Nephron (organoid): ENCODE results near the gene CHMP1A.
A peak's percentile ranks its signal among the peaks of the same experiment; 100 is the strongest.

Experiments
- H3K27ac Mint-ChIP-seq, 3 experiments: 2 replicates each; pipeline ENCODE4 v1.8.0; 2020; ENCODE audit warnings: mixed read lengths in 3 of 3, mild to moderate bottlenecking in 2 of 3, moderate library complexity in 1 of 3
- H3K27me3 Mint-ChIP-seq: 2 replicates; pipeline ENCODE4 v1.8.0; 2021; ENCODE audit warnings: low read depth, mild to moderate bottlenecking, moderate library complexity, mixed read lengths
- H3K36me3 Mint-ChIP-seq: 2 replicates; pipeline ENCODE4 v1.8.0; 2020; ENCODE audit warnings: low read depth, mixed read lengths
- H3K4me1 Mint-ChIP-seq: 2 replicates; pipeline ENCODE4 v1.8.0; 2020; ENCODE audit warnings: mixed read lengths
- H3K4me3 Mint-ChIP-seq, 3 experiments: 2 replicates each; pipeline ENCODE4 v1.8.0; 2020; ENCODE audit warnings: mild to moderate bottlenecking in 3 of 3, mixed read lengths in 3 of 3, moderate library complexity in 2 of 3
- H3K9me3 Mint-ChIP-seq: 2 replicates; pipeline ENCODE4 v1.8.0; 2020; ENCODE audit warnings: mixed read lengths
- TF ChIP-seq, protein P1 (sequence below), 3 experiments: fragments of 200-600 bp; sonication (generic); IDR thresholded peaks; one replicate each; pipeline ENCODE4 v1.5.0; 2021; ENCODE audit warnings: antibody characterized with exemption in 3 of 3; ENCODE audit not compliant: unreplicated experiment in 3 of 3

The CHMP1A gene

DNA sequence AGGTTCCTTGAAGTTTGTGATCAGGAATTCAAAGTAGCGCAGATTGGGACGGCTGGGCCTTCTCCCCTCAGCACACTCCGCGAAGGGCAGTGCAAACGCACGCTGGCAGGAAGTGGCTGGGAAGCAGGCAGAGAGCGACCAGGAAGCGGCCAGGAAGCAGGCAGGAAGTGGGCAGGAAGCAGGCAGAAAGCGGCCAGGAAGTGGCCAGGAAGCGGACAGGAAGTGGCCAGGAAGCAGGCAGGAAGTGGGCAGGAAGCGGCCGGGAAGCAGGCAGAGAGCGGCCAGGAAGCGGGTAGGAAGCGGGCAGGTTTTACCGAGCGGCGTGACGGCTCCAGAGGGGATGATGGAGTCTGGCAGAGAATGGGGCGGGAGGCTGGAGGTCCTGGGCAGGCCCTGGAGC, 40.9 kb downstream of the CHMP1A start:
- no peaks in the 10 kb centered on the region for H3K36me3 Mint-ChIP-seq

DNA sequence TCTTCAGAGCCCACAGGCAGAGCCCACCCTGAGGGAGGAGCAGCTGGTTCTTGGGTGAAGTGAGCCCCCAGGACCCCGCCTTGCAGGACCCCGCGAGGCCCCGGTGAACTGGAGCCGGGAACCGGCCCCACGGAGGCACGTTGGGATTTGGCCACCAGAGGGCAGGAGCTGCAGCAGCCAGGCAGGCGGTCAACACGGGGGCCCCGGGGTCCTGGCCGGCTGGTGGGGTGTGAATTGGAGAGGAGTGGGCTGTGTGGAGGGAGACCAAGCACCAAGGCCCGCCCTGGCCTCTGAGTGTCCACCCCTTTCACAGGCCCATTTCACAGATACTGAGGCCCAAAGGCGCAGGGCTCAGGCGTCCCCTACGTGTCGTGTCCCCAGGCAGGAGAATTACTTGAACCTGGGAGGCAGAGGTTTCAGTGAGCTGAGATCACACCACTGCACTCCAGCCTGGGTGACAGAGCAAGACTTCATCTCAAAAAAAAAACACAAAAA, 41.9 kb downstream of the CHMP1A start:
- TF ChIP-seq, protein P1, sequence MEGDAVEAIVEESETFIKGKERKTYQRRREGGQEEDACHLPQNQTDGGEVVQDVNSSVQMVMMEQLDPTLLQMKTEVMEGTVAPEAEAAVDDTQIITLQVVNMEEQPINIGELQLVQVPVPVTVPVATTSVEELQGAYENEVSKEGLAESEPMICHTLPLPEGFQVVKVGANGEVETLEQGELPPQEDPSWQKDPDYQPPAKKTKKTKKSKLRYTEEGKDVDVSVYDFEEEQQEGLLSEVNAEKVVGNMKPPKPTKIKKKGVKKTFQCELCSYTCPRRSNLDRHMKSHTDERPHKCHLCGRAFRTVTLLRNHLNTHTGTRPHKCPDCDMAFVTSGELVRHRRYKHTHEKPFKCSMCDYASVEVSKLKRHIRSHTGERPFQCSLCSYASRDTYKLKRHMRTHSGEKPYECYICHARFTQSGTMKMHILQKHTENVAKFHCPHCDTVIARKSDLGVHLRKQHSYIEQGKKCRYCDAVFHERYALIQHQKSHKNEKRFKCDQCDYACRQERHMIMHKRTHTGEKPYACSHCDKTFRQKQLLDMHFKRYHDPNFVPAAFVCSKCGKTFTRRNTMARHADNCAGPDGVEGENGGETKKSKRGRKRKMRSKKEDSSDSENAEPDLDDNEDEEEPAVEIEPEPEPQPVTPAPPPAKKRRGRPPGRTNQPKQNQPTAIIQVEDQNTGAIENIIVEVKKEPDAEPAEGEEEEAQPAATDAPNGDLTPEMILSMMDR (IDR thresholded peaks at IDR 0.05; ENCODE audit: unreplicated experiment in 3 of 3) = peak; percentile 68 to 74 (median 70)
- peaks cover 23% of the 10 kb centered on the region for H3K4me1 Mint-ChIP-seq

More for the DNA sequence above, 40.9 kb downstream of the CHMP1A start:
- peak overlapping the region in 1 of 3 experiments; percentile 31 for H3K4me3 Mint-ChIP-seq
- H3K27me3 Mint-ChIP-seq = peaks cover 10% of the 10 kb centered on the region
- no peaks in the 10 kb centered on the region for H3K9me3 Mint-ChIP-seq
- TF ChIP-seq, protein P1 (IDR thresholded peaks at IDR 0.05; ENCODE audit: unreplicated experiment in 3 of 3) = no peak
- peaks cover 23% of the 10 kb centered on the region for H3K4me1 Mint-ChIP-seq
- peak overlapping the region; percentile 12 to 66 (median 22) for H3K27ac Mint-ChIP-seq

DNA sequence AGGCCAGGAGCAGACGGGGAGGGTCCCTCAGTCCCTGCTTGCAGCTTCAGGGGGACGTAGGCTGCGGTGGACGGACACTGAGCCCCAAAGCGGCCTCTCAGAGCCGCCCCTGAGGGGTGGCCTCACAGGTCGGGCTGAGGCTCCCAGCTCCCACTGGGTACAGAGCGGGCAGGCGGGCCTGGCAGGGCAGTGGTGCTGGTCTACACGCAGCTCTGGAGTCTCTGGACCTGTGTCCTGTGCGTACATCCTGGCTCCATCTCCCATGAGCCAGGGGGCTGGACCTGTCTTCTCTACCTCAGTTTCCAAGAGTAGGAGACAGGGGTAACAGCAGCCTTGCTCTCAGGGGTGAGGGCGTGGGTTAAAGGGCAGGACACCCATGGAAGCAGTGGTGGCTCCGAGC, 42.3 kb downstream of the CHMP1A start:
- peaks cover 6% of the 10 kb centered on the region for H3K27me3 Mint-ChIP-seq
- no peak overlapping the region for H3K4me3 Mint-ChIP-seq
- H3K27ac Mint-ChIP-seq = no peak overlapping the region
- no peaks in the 10 kb centered on the region for H3K9me3 Mint-ChIP-seq
- peaks cover 19% of the 10 kb centered on the region for H3K4me1 Mint-ChIP-seq
- no peaks in the 10 kb centered on the region for H3K36me3 Mint-ChIP-seq
- TF ChIP-seq, protein P1 (IDR thresholded peaks at IDR 0.05; ENCODE audit: unreplicated experiment in 3 of 3) = no peak

More for the DNA sequence above, 41.9 kb downstream of the CHMP1A start:
- Mint-ChIP-seq H3K27me3 (peaks cover 11% of the 10 kb centered on the region), H3K36me3 (no peaks in the 10 kb centered on the region), H3K4me3 (no peak overlapping the region), H3K9me3 (no peaks in the 10 kb centered on the region), H3K27ac (no peak overlapping the region)

DNA sequence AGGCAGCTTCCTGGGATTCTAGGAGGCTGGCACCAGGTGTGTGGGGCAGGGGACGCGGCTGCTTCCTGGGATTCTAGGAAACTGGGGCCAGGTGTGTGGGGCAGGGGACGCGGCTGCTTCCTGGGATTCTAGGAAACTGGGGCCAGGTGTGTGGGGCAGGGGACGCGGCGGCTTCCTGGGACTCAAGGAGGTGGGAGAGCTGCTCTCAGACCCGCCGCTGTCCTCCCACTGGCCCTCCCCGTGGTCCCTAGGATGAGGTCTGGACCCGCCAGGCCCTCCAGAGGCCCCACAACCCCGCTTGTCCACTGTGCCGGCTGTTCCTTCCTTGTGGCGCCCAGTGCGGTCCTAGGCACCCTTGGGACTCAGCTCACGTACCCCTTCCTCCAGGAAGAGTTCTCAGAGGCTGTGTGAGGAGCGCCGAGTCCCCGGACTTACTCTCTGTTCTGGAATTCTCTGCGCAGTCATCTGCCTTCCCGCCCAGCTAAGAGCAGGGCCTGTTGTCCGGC, 43.5 kb downstream of the CHMP1A start:
- Mint-ChIP-seq H3K4me3 (no peak overlapping the region), H3K4me1 (peaks cover 15% of the 10 kb centered on the region), H3K27ac (no peak overlapping the region), H3K9me3 (no peaks in the 10 kb centered on the region), H3K36me3 (no peaks in the 10 kb centered on the region), H3K27me3 (peaks cover 6% of the 10 kb centered on the region)
- TF ChIP-seq, protein P1 (IDR thresholded peaks at IDR 0.05; ENCODE audit: unreplicated experiment in 3 of 3) = no peak

DNA sequence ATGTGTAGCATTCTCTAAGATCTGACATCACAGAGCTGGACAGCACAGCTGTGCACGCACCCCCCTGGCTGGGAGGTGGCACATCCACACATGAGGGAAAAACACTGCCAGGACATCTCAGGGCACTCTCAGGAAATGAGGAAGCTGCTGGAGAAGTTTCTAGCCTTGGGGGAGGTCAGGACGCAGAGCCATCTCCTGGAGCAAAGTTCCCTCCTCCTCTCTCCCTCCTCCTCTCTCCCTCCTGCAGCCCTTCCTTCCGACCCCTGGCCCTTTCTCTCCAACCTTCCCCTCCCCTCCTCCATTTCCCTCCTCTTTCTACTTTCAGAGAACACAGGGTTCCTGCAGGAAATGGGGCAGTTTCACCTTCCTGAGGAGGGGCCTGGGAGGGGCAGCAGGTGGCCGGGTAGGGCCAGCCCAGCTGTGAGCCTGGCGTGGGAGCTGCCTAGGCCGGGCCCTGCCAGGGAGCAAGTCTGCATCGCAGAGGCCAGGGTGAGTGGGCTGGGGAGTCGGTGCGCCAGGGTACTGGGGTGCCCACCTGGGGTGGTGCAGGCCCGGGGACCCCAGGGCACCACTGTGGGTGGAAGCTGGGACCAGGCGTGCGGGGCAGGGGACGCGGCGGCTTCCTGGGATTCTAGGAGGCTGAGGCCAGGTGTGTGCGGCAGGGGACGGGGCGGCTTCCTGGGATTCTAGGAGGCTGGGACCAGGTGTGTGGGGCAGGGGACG, 44.1 kb downstream of the CHMP1A start, which contains the start of gene DPEP1:
Gene DPEP1, plus strand, starts transcription at position 412 of the 723 bp plus-strand sequence. CDS start 16,769 bp downstream, outside the sequence.
- Mint-ChIP-seq H3K27me3 (peaks cover 6% of the 10 kb centered on the region), H3K36me3 (no peaks in the 10 kb centered on the region), H3K4me1 (peaks cover 15% of the 10 kb centered on the region), H3K9me3 (no peaks in the 10 kb centered on the region), H3K4me3 (peak within 1 kb of the TSS in 1 of 3 experiments; percentile 15), H3K27ac (peak within 1 kb of the TSS; percentile 54 to 84 (median 76))
- TF ChIP-seq, protein P1 (IDR thresholded peaks at IDR 0.05; ENCODE audit: unreplicated experiment in 3 of 3) = no peak
